Activated gamma-delta T cell treated with anti-CD3 and anti-CD28 coated beads, Interleukin-2, amount 50 U/mL, for 16 hours (primary cell): ENCODE results near the gene AFAP1.

ENCODE experiments used
- DNase-seq: peaks from one replicate; pipeline ENCODE4 v3.0.0-alpha.2; 2020; ENCODE audit warnings: low read depth

Gene AFAP1

DNA sequence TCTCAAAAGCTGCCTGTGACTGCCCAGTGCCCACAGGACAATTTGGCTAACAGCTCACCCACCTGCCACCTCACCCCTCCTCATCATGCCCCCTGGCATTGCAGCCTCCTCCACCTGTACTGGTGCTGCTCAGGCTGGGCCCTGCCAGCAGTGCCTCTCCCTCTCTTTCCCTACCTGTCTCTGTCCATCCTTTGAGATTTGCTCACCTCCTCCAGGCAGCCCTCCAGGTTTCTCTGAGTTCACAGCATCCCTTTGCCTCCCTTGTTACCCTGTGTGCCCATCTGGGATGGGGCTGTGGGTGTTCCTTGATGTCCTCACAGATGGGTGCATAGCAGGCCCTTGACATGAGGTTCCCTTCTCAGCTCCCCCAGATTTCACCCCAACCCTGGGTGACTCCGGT, 224.9 kb downstream of the AFAP1 start:
- no peak for DNase-seq

DNA sequence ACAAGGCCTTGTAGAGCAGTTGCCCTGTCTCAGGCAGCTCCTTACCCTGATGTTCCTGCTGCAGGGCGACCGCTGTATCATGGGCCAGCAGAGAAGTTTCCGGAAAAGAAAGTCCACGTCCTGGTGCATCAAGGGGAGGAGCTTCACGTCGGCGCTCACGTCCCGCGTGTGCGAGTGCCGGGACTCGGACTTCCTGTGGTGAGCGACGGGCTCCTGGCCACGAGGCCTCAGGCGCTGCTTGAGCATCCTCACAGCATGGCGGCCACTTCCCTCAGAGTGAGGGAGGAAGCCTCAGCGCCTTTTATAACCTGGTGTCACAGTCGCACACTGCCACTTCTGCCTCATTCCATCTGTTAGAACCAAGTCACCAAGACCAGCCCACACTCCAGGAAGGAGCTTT, 225.5 kb downstream of the AFAP1 start:
- no peak for DNase-seq

DNA sequence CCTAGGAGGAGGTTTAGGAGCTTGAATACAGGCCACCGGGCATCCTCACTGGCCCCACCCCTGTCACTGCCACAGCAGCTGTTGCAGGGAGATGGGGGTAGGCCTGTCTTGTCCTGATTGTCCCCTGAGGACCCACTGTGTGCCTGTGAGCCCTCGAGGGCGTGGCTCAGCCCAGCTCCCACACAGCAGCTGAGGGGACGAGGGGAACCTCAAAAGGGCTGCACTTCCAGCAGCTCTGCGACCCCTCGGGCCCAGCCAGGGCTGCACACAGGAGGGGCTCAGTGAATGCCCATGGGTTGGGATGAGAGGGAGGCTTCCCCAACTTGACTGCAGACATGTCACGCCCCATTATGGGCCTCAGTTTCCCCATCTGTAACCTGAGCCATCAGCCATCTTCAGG, 225.9 kb downstream of the AFAP1 start:
- DNase-seq: no peak

DNA sequence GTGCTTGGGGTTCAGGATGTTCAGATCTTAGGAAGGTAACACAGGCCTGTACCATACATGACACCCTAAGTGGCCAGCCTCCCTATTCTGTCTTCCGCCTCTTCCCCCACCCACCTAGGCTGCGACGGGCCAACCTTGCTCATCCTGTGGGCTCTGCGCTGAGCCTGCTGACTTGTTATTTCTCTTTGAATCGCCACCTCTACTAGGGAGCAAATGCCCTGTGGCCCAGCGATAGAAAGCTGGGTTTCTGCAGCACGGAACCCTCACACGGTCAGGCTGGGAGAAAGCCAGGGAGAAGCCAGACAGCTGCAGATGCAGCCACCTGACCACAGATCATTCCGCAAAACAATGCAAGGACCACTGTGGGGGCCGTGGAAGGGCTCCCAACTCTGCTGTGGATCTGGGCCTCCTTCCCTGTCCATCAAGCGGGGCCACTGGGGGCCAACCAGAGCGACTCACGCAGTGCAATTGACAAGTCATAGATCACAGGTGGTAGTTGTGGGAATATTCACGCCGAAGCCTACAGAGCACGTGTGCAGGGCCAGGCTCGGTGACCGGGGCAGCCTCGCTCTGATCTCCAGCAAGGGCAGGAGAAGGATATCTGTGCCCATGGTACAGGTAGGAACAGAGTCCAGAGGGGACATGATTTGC, 227.5 kb downstream of the AFAP1 start:
- no peak for DNase-seq

DNA sequence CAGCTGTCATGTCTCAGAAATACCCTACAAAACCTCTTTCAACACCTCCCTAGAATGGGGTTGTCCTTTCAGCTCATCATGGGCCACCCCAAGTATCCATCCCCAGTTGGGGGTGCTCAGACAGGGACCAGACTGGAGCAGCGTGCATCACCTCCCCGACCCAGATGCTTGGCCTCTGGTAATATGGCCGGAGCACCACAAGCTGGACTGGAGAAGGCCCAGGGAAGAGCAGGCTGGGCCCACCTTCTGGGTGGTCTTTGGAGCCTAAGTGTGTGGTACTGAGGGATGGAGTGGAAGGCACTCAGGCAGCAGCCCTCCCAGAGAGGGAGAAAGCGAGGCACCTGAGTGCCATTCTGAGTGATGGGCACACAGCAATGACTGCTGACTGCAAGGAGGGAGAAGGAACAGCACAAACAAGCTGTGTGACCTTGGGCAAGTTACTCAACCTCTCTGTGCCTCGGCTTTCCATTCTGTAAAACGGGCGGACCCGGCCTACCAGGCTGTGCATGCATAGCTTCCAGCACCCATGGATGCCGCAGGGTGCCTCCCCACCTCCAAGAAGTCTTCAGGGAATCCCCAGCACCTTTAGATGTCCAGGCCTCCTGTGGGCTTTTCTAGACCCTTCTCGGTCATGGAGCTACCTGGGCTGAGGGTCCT, 228.2 kb downstream of the AFAP1 start:
- no peak for DNase-seq

DNA sequence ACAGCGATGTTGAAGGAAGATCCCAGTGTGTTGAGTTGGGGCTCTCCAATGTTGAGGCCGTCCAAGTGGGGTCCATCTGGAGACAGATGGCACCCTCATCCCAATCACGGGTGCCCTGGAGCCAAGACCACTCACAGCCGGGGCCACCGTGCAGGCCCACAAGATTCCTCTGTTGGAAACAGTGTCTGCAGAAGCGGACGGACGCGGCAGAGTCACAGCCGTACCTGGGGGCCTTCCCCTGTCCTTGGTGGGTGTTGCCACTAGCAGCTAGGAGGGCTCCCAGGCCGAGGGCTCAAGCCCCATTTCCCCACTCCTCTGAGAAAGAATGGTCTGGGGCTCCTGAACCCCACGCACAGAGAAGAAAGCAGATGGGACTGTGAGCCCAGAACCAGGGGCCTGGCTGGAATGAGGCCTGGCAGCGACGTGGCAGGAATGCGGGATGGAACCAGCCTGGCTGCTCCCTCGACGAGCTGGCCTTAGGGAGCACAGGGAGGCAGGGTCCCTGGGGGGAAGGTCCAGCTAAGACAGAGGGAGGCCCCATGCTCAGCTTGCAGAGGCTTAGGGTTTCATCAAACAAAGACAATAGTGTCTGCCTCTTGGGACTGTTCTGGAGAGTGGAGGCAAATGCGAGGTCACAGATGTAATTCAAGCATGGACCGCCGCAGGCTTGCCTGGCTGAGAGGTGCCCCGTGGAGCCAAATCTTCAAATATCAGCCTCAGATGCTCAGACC, 228.9 kb downstream of the AFAP1 start:
- no peak for DNase-seq

DNA sequence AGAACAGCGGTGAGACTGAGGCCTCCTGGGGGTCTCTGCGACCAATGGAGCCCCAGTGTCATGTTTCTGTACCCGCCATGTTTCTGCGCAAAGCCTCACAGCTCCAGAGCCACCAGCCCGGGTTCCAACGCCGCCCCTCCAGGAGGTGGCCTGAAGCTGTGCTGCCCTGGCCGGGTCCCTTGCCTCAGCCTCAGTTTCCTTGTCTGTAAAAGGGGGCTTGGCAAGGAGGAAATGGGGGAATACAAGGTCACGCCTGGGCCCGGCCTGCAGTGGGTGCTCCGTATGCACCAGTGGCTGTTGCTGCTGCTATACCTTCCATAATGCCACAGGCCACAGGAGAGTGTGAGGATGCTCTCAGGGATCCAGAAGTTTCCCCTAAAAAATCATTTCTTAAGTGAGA, 229.5 kb downstream of the AFAP1 start:
- DNase-seq: no peak

DNA sequence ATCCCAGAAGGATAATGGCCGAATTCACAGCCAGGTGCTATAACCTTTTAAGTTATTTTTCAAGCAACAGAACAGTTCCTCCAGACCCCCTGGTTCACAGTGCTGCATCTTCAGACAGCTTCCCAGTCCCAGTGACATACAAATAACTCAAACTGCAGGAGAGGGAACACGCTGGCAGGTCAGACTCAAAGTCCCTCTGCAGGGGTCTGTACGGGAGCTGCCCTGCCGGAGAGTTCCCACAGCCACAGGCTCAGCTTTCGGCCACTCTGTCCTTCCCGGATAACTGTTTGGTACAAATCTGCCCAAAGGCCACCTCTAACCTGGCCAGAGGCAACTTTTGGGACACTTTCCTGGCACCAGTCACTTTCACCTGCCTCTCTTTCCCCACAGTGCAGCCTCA, 230.2 kb downstream of the AFAP1 start:
- no peak for DNase-seq

DNA sequence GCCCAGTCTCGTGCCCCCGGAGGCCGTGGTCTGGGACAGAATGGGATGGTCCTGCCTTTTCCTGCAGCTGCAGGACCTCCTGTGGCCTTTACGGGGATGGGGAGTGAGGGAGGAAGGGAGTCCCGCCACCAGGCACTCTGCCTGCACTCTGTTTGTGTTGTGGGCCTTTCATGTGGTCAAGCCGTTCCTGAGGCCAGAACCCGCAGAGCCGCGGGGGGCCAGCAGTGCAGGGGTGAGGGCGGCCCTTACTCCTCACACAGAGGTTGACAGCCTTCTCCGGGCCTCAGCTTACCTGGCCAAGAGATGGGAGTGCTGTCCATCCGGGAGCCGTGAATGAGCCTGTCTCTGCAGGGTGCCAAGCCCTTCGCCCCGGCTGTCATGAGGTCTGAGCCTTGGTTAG, 230.7 kb downstream of the AFAP1 start:
- no peak for DNase-seq
